OCI-LY1 (cell line): ENCODE results near the gene SLC22A23.

ENCODE experiments used
- H2AFZ ChIP-seq: fragments of 200-600 bp; sonication (generic), shearing (Covaris generic); 2 replicates; pipeline ENCODE4 v1.6.0; 2014; ENCODE audit warnings: antibody characterized with exemption, mild to moderate bottlenecking, low read length
- H3F3A ChIP-seq: fragments of 200-600 bp; sonication (generic), shearing (Covaris generic); 2 replicates; pipeline ENCODE4 v1.6.0; 2014; ENCODE audit warnings: mild to moderate bottlenecking, antibody characterized with exemption, low read length, moderate library complexity; ENCODE audit not compliant: insufficient read depth
- H3K27ac ChIP-seq: fragments of 200-600 bp; sonication (generic); 2 replicates; pipeline ENCODE4 v1.5.1; 2014; ENCODE audit warnings: low read length, mixed run types, mild to moderate bottlenecking, low read depth; ENCODE audit not compliant: poor library complexity, severe bottlenecking
- H3K27me3 ChIP-seq: fragments of 200-600 bp; sonication (generic); 2 replicates; pipeline ENCODE4 v1.6.0; 2014; ENCODE audit warnings: antibody characterized with exemption, mild to moderate bottlenecking, low read length, moderate library complexity; ENCODE audit not compliant: insufficient read depth
- H3K36me3 ChIP-seq: fragments of 200-600 bp; sonication (generic); 2 replicates; pipeline ENCODE4 v1.6.1; 2014; ENCODE audit warnings: mild to moderate bottlenecking, antibody characterized with exemption, low read length, moderate library complexity, mixed read lengths; ENCODE audit not compliant: insufficient read depth
- H3K4me1 ChIP-seq: fragments of 200-600 bp; sonication (generic); 2 replicates; pipeline ENCODE4 v1.5.1; 2014; ENCODE audit warnings: mild to moderate bottlenecking, low read length, moderate library complexity; ENCODE audit not compliant: insufficient read depth, severe bottlenecking
- H3K4me2 ChIP-seq: fragments of 200-600 bp; sonication (generic), shearing (Covaris generic); 2 replicates; pipeline ENCODE4 v1.6.1; 2014; ENCODE audit warnings: low read length
- H3K4me3 ChIP-seq: fragments of 200-600 bp; sonication (generic); 2 replicates; pipeline ENCODE4 v1.5.1; 2014; ENCODE audit warnings: low read length, low read depth, mild to moderate bottlenecking, mixed read lengths; ENCODE audit not compliant: poor library complexity, severe bottlenecking
- H3K79me2 ChIP-seq: fragments of 200-600 bp; shearing (Covaris generic); 2 replicates; pipeline ENCODE4 v1.6.1; 2016; ENCODE audit warnings: mixed run types, low read length, mixed read lengths; ENCODE audit not compliant: insufficient read depth
- H3K9ac ChIP-seq: fragments of 200-600 bp; sonication (generic), shearing (Covaris generic); 2 replicates; pipeline ENCODE4 v1.6.1; 2014; ENCODE audit warnings: mild to moderate bottlenecking, low read length, mixed read lengths
- H3K9me2 ChIP-seq: fragments of 200-600 bp; sonication (generic), shearing (Covaris generic); 2 replicates; pipeline ENCODE4 v1.6.1; 2014; ENCODE audit warnings: low read depth, mild to moderate bottlenecking, low read length, mixed read lengths
- H3K9me3 ChIP-seq: fragments of 200-600 bp; shearing (Covaris generic); 2 replicates; pipeline ENCODE4 v1.6.1; 2014; ENCODE audit warnings: low read length, mixed read lengths
- H4K20me1 ChIP-seq: fragments of 200-600 bp; sonication (generic), shearing (Covaris generic); 2 replicates; pipeline ENCODE4 v1.6.0; 2016; ENCODE audit warnings: mild to moderate bottlenecking, low read length; ENCODE audit not compliant: insufficient read depth
- EZH2 ChIP-seq: fragments of 200-600 bp; sonication (generic), shearing (Covaris generic); IDR thresholded peaks from 2 replicates; pipeline ENCODE4 v1.8.0; 2017; ENCODE audit warnings: borderline replicate concordance, mixed run types, mild to moderate bottlenecking, antibody characterized with exemption, low read length, moderate library complexity, mixed read lengths
- TF ChIP-seq, protein P1 (sequence below): fragments of 200-600 bp; sonication (generic), shearing (Covaris generic); IDR thresholded peaks from 2 replicates; pipeline ENCODE4 v1.5.1; 2017; ENCODE audit warnings: mild to moderate bottlenecking, antibody characterized with exemption, low read length, moderate library complexity, mixed read lengths

SLC22A23 gene

DNA sequence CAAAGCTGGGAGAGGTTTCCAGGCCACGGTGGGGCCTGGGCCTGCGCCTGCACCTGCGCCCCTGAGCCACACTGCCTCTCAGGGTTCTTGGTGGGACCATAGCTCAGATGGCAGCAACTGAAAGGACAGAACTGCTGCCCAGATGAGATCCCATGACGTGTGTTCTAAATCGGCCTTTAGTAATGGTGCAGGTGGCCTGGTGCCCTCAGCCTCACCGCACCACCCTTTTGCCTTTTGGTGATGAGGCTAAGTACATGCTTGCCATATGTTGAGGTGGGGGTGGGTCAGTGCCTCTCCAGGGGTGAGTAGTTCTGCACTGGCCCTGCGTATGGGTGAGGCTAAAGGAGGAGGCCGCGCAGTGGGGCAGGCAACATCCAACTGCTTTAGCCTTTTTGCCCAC is 190.7 kb downstream of the SLC22A23 start:
- no peaks in the 10 kb centered on the region for H3K27me3 ChIP-seq
- H2AFZ ChIP-seq, result no peak overlapping the region
- TF ChIP-seq, protein P1, sequence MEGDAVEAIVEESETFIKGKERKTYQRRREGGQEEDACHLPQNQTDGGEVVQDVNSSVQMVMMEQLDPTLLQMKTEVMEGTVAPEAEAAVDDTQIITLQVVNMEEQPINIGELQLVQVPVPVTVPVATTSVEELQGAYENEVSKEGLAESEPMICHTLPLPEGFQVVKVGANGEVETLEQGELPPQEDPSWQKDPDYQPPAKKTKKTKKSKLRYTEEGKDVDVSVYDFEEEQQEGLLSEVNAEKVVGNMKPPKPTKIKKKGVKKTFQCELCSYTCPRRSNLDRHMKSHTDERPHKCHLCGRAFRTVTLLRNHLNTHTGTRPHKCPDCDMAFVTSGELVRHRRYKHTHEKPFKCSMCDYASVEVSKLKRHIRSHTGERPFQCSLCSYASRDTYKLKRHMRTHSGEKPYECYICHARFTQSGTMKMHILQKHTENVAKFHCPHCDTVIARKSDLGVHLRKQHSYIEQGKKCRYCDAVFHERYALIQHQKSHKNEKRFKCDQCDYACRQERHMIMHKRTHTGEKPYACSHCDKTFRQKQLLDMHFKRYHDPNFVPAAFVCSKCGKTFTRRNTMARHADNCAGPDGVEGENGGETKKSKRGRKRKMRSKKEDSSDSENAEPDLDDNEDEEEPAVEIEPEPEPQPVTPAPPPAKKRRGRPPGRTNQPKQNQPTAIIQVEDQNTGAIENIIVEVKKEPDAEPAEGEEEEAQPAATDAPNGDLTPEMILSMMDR, result no peak
- TF ChIP-seq EZH2, result no peak
- H3K4me3 ChIP-seq, result no peak overlapping the region
- H3K9me2 ChIP-seq, result no peaks in the 10 kb centered on the region
- H3K4me2 ChIP-seq, result no peak overlapping the region
- H3K9me3 ChIP-seq, result no peaks in the 10 kb centered on the region
- H3K27ac ChIP-seq, result no peak overlapping the region
- H3K79me2 ChIP-seq, result peaks cover 14% of the 10 kb centered on the region
- H3K36me3 ChIP-seq, result peaks cover 85% of the 10 kb centered on the region
- no peak overlapping the region for H3K9ac ChIP-seq
- H3K4me1 ChIP-seq, result peaks cover 10% of the 10 kb centered on the region
- H4K20me1 ChIP-seq, result no peaks in the 10 kb centered on the region
- H3F3A ChIP-seq, result no peaks in the 10 kb centered on the region

DNA sequence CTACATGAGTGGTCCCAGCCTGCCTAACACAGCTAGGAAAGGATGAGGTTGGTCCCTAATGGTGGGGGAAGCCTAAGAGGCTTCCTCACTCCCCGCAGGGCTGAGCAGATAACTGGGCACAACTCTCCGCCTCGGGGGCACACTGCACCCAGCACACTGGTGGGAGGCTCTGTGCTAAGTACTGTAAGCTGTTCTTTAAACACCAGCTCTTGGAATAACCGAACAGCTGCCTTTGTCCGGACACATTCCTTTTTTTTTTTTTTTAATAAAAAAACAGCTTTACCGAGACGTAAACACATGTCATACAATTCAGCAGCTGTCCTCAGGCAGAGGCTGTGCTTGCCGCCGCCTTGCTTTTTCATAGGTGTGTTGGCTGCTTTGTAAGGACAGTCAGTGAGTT is 191.2 kb downstream of the SLC22A23 start:
- H3K4me3 ChIP-seq, result no peak overlapping the region
- H3K27me3 ChIP-seq, result no peaks in the 10 kb centered on the region
- H3K9me3 ChIP-seq, result no peaks in the 10 kb centered on the region
- peaks cover 19% of the 10 kb centered on the region for H3K79me2 ChIP-seq
- no peaks in the 10 kb centered on the region for H4K20me1 ChIP-seq
- TF ChIP-seq, protein P1, result no peak
- TF ChIP-seq EZH2, result no peak
- H3K27ac ChIP-seq, result no peak overlapping the region
- no peak overlapping the region for H3K9ac ChIP-seq
- H3F3A ChIP-seq, result no peaks in the 10 kb centered on the region
- no peak overlapping the region for H3K4me2 ChIP-seq
- H3K9me2 ChIP-seq, result no peaks in the 10 kb centered on the region
- peaks cover 15% of the 10 kb centered on the region for H3K4me1 ChIP-seq
- no peak overlapping the region for H2AFZ ChIP-seq
- H3K36me3 ChIP-seq, result peaks cover 84% of the 10 kb centered on the region

DNA sequence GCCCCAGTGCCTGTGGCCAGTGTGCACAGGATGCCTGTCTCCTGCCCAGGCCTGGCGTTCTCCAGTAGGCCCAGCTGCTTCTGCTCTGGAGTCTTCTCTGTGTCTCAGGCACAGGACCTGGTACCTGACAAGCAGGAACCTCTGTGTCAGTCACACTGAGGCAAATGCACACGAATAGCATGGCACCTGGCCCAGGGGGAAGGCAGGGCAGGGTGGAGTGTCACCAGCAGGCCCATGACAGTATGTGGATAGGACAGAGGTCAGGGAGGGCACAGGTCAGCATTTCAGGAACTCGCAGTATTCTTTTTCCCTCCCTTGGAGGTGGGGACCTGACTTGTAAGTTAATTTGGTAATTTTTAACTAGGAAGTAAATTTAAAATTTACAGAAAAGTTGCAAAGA is 192.5 kb downstream of the SLC22A23 start:
- peaks cover 73% of the 10 kb centered on the region for H3K36me3 ChIP-seq
- H3K9me2 ChIP-seq, result no peaks in the 10 kb centered on the region
- no peak overlapping the region for H3K9ac ChIP-seq
- no peaks in the 10 kb centered on the region for H3K9me3 ChIP-seq
- no peaks in the 10 kb centered on the region for H3K27me3 ChIP-seq
- no peak overlapping the region for H3K27ac ChIP-seq
- peaks cover 24% of the 10 kb centered on the region for H3K4me1 ChIP-seq
- H3K79me2 ChIP-seq, result peaks cover 30% of the 10 kb centered on the region
- no peaks in the 10 kb centered on the region for H3F3A ChIP-seq
- H3K4me2 ChIP-seq, result no peak overlapping the region
- no peak overlapping the region for H3K4me3 ChIP-seq
- H4K20me1 ChIP-seq, result no peaks in the 10 kb centered on the region
- no peak for TF ChIP-seq EZH2
- TF ChIP-seq, protein P1, result no peak
- H2AFZ ChIP-seq, result no peak overlapping the region
